GM21447 (cell line): ENCODE measurements around the gene TAOK1.

Experiments used
- ATAC-seq: cut with Tn5 transposase; IDR thresholded peaks from one replicate; pipeline ENCODE4 v1.9.1; 2021; ENCODE audit not compliant: unreplicated experiment

The TAOK1 gene

DNA sequence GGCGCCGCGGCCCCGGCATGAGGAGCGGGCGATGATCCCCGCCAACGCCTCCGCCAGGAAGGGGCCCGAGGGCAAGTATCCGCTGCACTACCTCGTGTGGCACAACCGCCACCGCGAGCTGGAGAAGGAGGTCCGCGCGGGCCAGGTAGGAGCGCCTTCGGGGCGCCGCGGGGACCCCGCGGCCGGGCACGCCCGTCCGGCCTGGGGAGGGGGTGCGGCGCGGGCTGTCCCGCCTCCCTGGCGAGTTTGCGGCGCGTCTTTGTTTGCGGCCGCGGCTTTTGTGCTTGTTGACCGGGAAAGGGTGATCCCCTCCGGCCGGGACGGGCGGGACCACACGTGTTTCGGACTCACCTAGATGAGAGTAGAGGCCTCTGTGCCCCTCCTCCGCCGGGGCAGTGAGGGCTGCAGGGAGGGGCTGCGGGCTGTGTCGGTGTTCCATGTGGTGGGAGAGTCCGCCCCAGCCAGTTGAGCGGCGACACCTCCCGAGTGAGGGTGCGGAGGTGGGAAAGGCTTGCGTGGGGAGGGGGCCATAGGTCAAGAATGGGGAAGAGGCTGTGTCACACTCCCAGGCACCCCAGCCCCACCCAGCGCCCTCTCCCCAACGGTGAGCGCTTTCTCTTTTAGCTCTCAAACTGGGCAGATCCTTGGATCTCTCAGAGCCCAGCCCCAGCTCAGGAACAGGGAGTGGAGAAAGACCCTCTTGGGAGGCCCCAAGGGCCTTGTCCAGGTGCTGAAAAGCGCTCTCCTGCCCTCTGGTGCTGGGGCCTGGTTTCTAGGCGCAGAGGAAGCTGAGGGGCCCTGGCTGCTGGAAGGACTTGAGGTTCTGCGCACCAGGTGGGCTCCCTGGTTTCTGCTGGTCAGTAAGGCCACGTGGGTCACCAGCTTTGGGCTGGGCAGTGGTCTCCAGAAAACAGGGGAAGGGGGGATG, 203.7 kb downstream of the TAOK1 start:
- ATAC-seq = no peak

DNA sequence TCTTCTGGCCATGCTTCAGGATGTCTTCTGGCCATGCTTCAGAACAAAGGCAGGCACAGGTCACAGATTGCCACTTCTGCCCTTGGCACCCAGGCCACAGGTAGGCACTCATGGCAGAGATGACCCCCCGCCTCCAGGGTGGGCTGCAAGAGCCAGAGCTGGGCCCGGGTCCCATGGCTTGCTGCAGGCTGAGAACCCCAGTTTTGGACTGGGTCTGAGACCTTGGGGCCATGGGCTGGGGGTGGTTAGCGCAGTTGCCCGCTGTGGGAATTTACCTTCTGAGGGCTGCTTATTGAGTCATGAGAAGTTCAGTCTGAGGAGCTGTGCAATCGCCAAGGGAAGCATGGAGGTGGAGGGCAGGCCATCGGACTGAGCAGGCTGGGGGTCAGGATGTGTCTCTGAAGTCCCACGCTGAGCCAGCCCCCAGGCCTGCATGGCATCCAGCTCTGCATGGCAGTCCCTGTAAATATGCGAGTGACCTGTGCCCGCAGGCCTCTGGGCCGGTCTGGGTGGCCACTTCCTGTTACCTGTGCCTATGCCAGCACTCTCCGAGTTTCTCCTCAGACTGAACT, 204.4 kb downstream of the TAOK1 start:
- no peak for ATAC-seq

GRCh38 chr17:29595107-29595942, 205.2 kb downstream of the TAOK1 start:
- no peak for ATAC-seq

GRCh38 chr17:29595943-29596774, 206.0 kb downstream of the TAOK1 start:
- no peak for ATAC-seq

DNA sequence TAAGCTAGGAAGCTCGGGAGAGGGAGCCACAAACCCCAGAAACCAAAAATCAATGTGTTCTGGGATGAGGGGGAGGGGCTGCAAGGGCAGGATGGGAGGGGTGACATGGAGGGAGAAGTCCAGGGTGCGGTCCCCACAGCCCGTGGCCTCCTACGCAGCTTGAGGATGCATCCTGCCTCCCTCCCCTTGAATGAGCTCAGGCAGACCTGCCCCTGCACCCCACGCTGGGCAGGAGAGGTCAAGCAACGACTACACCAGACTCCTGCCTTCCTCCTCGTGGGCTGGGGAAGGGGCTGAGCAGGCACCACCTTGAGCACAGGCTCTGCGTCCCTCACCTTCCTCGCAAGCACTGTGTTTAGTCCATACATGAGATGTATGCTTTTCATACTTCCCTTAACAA, 206.6 kb downstream of the TAOK1 start:
- ATAC-seq = no peak

DNA sequence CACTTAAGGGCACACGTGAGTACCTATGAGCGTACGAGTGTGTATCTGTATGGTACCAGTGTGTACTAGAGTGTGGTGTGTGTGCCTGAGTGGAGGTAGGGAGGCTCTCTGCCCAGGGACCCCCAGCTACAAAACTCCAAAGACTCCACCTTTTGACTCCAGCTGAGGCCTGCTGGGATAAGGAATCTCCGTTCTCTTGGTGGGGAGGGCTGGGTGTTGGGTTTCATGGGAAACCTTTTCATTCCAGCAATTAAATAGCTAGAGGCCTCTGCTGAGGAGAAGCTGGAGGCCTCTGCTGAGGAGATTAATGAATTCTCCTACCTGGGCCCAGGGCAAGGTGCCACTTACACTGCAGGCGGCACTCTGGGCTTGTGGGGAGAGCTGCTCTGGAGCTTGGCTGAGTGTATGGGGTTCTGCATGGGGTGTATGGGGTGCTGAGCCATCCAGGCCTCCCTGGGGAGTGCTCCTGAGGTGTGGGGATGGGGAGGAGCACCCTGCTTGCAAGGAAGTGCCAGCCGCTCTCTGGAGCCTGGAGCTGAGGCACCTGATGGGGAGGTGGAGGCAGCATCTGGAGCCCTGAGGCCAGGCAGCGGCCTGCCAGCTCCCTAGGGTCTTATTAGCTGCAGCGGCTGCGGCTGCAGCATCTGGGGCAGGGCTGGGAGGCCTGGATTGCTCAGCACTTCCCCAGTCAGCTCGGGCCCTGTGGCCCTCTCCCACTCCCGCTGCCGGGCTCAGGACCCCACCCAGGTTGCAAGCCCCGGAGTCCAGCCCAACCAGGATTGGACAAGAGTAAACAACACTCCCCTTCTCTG, 207.4 kb downstream of the TAOK1 start:
- ATAC-seq = no peak
